Liver (tissue), 3 donors: ENCODE results near the gene NFATC1.

Experiments
- CTCF ChIP-seq: fragments of 150-350 bp; IDR thresholded peaks from 2 replicates; pipeline ENCODE4 v1.5.1; 2017; ENCODE audit warnings: improper control_type of control experiment, low read depth, low read length; ENCODE audit not compliant: missing input control
- FOXA2 ChIP-seq: IDR thresholded peaks from 2 replicates; pipeline ENCODE4 v1.6.1; 2016; ENCODE audit warnings: antibody characterized with exemption
- GABPA ChIP-seq, 2 donors: IDR thresholded peaks in 1 of 2; conservative IDR thresholded peaks in 1 of 2; 2 replicates each; pipeline ENCODE4 v1.6.1; 2016; ENCODE audit warnings: antibody characterized with exemption in 2 of 2, mild to moderate bottlenecking in 1 of 2, moderate library complexity in 1 of 2
- HNF4A ChIP-seq, 2 donors: conservative IDR thresholded peaks; 2 replicates each; pipeline ENCODE4 v1.6.1; 2016; ENCODE audit warnings: antibody characterized with exemption in 2 of 2, mild to moderate bottlenecking in 2 of 2
- JUND ChIP-seq, 2 donors: IDR thresholded peaks; 2 replicates each; pipeline ENCODE4 v1.6.1; 2016; ENCODE audit warnings: antibody characterized with exemption in 2 of 2
- RAD21 ChIP-seq, 2 donors: IDR thresholded peaks; 2 replicates each; pipeline ENCODE4 v1.6.1; 2016; ENCODE audit warnings: antibody characterized with exemption in 2 of 2, mild to moderate bottlenecking in 2 of 2
- SP1 ChIP-seq: IDR thresholded peaks from 2 replicates; pipeline ENCODE4 v1.6.1; 2018; ENCODE audit warnings: antibody characterized with exemption, mild to moderate bottlenecking
- TAF1 ChIP-seq: conservative IDR thresholded peaks from 2 replicates; pipeline ENCODE4 v1.6.1; 2016; ENCODE audit warnings: antibody characterized with exemption, mild to moderate bottlenecking
- YY1 ChIP-seq: IDR thresholded peaks from 2 replicates; pipeline ENCODE4 v1.6.1; 2016; ENCODE audit warnings: antibody characterized with exemption, mild to moderate bottlenecking
- ZBTB33 ChIP-seq: IDR thresholded peaks from 2 replicates; pipeline ENCODE4 v1.6.1; 2016; ENCODE audit warnings: antibody characterized with exemption
- TF ChIP-seq, protein P1 (sequence below): IDR thresholded peaks from 2 replicates; pipeline ENCODE4 v1.6.1; 2016; ENCODE audit warnings: antibody characterized with exemption
- TF ChIP-seq, protein P2 (sequence below): IDR thresholded peaks from 2 replicates; pipeline ENCODE4 v1.6.1; 2016; ENCODE audit warnings: antibody characterized with exemption, mild to moderate bottlenecking
- TF ChIP-seq, protein P3 (sequence below): IDR thresholded peaks from 2 replicates; pipeline ENCODE4 v1.6.1; 2016; ENCODE audit warnings: antibody characterized with exemption
- donor health status: healthy.
- donor health status: healthy.

DNA sequence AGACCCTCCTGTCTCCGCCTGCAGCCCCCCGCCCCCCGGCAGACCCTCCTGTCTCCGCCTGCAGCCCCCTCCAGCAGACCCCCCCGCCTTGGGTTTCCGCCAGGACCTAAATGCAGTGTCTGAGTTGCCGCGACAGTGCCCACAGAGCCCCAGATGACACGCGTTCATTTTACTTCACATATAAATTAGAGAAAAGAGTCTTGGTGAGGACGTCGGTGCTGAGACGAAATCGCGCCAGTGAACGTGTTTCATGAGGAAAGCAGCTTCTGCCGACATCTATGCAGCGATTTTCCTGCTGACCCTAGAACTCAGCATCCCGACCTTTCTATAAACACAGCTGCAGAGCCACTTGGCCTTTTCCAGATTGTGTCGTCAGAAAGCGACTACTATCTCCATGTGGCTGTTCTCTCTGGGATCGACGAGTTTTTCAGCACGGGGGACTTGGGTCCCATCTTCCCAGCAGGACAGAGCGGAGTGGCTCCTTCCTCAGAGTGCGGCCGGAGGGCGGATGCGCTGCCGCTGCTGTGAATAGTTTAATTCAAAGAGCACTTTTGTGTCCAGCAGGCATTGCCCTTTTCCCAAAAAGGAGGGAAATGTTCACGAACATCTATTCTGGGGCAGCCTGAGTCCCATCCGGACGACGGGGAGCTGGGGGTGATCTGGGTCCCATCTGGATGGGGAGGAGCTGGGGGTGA lies 136.7 kb downstream of the NFATC1 start:
- TF ChIP-seq CTCF (no peak), YY1 (no peak), JUND (IDR thresholded peaks at IDR 0.05) (no peak), RAD21 (IDR thresholded peaks at IDR 0.05) (no peak), TAF1 (no peak), SP1 (no peak), ZBTB33 (no peak), GABPA (IDR thresholded peaks at IDR 0.05 in 1 of 2, conservative IDR thresholded peaks at IDR 0.05 in 1 of 2) (no peak), FOXA2 (no peak), HNF4A (conservative IDR thresholded peaks at IDR 0.05) (no peak)
- TF ChIP-seq, protein P1, sequence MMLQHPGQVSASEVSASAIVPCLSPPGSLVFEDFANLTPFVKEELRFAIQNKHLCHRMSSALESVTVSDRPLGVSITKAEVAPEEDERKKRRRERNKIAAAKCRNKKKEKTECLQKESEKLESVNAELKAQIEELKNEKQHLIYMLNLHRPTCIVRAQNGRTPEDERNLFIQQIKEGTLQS, result no peak
- TF ChIP-seq, protein P2, sequence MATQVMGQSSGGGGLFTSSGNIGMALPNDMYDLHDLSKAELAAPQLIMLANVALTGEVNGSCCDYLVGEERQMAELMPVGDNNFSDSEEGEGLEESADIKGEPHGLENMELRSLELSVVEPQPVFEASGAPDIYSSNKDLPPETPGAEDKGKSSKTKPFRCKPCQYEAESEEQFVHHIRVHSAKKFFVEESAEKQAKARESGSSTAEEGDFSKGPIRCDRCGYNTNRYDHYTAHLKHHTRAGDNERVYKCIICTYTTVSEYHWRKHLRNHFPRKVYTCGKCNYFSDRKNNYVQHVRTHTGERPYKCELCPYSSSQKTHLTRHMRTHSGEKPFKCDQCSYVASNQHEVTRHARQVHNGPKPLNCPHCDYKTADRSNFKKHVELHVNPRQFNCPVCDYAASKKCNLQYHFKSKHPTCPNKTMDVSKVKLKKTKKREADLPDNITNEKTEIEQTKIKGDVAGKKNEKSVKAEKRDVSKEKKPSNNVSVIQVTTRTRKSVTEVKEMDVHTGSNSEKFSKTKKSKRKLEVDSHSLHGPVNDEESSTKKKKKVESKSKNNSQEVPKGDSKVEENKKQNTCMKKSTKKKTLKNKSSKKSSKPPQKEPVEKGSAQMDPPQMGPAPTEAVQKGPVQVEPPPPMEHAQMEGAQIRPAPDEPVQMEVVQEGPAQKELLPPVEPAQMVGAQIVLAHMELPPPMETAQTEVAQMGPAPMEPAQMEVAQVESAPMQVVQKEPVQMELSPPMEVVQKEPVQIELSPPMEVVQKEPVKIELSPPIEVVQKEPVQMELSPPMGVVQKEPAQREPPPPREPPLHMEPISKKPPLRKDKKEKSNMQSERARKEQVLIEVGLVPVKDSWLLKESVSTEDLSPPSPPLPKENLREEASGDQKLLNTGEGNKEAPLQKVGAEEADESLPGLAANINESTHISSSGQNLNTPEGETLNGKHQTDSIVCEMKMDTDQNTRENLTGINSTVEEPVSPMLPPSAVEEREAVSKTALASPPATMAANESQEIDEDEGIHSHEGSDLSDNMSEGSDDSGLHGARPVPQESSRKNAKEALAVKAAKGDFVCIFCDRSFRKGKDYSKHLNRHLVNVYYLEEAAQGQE, result no peak
- TF ChIP-seq, protein P3, sequence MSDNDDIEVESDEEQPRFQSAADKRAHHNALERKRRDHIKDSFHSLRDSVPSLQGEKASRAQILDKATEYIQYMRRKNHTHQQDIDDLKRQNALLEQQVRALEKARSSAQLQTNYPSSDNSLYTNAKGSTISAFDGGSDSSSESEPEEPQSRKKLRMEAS, result no peak
